Ishikawa (cell line): ENCODE results near the gene GAP43.

ENCODE experiments used
- CEBPB ChIP-seq: IDR thresholded peaks from 2 replicates; pipeline ENCODE4 v1.6.1; 2012
- CREB1 ChIP-seq: IDR thresholded peaks from 2 replicates; pipeline ENCODE4 v1.6.1; 2012; ENCODE audit warnings: low read depth
- EGR1 ChIP-seq: IDR thresholded peaks from 2 replicates; pipeline ENCODE4 v1.6.1; 2012
- EP300 ChIP-seq: IDR thresholded peaks from 2 replicates; pipeline ENCODE4 v1.6.1; 2012; ENCODE audit warnings: borderline replicate concordance
- FOXM1 ChIP-seq: IDR thresholded peaks from 2 replicates; pipeline ENCODE4 v1.6.1; 2012; ENCODE audit warnings: low read depth, borderline replicate concordance
- NFIC ChIP-seq: IDR thresholded peaks from 2 replicates; pipeline ENCODE4 v1.6.1; 2012
- RAD21 ChIP-seq: IDR thresholded peaks from 2 replicates; pipeline ENCODE4 v1.6.1; 2012; ENCODE audit warnings: low read depth
- TAF1 ChIP-seq: IDR thresholded peaks from 2 replicates; pipeline ENCODE4 v1.6.1; 2012; ENCODE audit warnings: low read depth, mild to moderate bottlenecking
- TCF12 ChIP-seq: IDR thresholded peaks from 2 replicates; pipeline ENCODE4 v1.6.1; 2012; ENCODE audit warnings: low read depth
- TEAD4 ChIP-seq: IDR thresholded peaks from 2 replicates; pipeline ENCODE4 v1.6.1; 2012
- YY1 ChIP-seq: IDR thresholded peaks from 2 replicates; pipeline ENCODE4 v1.6.1; 2012; ENCODE audit warnings: low read depth
- ZBTB7A ChIP-seq: IDR thresholded peaks from 2 replicates; pipeline ENCODE4 v1.6.1; 2012; ENCODE audit warnings: low read depth
- TF ChIP-seq, protein P1 (sequence below): IDR thresholded peaks from 2 replicates; pipeline ENCODE4 v1.6.1; 2012
- TF ChIP-seq, protein P2 (sequence below): IDR thresholded peaks from 2 replicates; pipeline ENCODE4 v1.6.1; 2012
- TF ChIP-seq, protein P3 (sequence below): IDR thresholded peaks from 2 replicates; pipeline ENCODE4 v1.6.1; 2012; ENCODE audit warnings: low read depth, mild to moderate bottlenecking

Gene GAP43

DNA sequence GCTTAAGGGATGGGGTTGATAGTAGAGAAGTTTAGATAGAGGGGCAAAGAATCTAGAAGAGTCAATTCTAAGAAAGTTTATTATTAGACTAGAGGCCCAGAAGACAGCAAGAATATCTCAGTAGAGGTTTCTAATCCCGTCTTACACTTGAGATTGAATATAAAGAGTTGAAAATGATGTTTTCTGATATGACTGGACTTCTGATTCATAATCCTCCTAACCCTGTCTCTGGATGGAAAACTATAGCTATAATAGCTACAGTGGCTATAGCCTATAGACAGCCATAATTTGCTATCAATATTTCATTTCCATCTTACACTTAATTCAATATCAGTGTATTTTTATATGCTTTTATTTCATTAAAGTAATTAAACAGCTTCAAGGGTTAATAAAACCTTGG, 60.0 kb downstream of the GAP43 start:
- TF ChIP-seq, protein P1, sequence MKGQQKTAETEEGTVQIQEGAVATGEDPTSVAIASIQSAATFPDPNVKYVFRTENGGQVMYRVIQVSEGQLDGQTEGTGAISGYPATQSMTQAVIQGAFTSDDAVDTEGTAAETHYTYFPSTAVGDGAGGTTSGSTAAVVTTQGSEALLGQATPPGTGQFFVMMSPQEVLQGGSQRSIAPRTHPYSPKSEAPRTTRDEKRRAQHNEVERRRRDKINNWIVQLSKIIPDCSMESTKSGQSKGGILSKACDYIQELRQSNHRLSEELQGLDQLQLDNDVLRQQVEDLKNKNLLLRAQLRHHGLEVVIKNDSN: no peak

DNA sequence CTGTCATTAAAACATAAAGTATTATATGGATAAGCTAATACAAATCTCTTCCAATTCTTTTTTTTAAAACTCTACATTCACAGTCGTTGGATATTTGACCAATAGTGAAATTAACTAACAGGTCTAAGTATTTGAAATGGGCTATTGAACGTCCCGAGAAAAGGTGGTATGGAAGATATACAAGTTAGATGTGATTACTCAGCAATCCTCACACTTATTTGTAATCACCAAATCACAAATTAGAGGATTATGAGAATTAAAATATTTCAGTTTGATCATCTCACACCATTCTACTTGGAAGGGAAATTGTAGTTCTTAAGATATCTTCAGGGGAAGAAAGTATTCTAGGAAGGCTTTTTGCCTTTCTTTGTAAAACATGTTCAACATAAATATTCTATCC, 60.5 kb downstream of the GAP43 start:
- TF ChIP-seq, protein P2, sequence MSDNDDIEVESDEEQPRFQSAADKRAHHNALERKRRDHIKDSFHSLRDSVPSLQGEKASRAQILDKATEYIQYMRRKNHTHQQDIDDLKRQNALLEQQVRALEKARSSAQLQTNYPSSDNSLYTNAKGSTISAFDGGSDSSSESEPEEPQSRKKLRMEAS: no peak
- TF ChIP-seq YY1 (no peak), TEAD4 (no peak), CEBPB (no peak), EGR1 (no peak), EP300 (no peak), FOXM1 (no peak), NFIC (no peak), ZBTB7A (no peak), CREB1 (no peak), TCF12 (no peak), TAF1 (no peak)
- TF ChIP-seq, protein P1: no peak
- TF ChIP-seq, protein P3, sequence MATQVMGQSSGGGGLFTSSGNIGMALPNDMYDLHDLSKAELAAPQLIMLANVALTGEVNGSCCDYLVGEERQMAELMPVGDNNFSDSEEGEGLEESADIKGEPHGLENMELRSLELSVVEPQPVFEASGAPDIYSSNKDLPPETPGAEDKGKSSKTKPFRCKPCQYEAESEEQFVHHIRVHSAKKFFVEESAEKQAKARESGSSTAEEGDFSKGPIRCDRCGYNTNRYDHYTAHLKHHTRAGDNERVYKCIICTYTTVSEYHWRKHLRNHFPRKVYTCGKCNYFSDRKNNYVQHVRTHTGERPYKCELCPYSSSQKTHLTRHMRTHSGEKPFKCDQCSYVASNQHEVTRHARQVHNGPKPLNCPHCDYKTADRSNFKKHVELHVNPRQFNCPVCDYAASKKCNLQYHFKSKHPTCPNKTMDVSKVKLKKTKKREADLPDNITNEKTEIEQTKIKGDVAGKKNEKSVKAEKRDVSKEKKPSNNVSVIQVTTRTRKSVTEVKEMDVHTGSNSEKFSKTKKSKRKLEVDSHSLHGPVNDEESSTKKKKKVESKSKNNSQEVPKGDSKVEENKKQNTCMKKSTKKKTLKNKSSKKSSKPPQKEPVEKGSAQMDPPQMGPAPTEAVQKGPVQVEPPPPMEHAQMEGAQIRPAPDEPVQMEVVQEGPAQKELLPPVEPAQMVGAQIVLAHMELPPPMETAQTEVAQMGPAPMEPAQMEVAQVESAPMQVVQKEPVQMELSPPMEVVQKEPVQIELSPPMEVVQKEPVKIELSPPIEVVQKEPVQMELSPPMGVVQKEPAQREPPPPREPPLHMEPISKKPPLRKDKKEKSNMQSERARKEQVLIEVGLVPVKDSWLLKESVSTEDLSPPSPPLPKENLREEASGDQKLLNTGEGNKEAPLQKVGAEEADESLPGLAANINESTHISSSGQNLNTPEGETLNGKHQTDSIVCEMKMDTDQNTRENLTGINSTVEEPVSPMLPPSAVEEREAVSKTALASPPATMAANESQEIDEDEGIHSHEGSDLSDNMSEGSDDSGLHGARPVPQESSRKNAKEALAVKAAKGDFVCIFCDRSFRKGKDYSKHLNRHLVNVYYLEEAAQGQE: no peak

DNA sequence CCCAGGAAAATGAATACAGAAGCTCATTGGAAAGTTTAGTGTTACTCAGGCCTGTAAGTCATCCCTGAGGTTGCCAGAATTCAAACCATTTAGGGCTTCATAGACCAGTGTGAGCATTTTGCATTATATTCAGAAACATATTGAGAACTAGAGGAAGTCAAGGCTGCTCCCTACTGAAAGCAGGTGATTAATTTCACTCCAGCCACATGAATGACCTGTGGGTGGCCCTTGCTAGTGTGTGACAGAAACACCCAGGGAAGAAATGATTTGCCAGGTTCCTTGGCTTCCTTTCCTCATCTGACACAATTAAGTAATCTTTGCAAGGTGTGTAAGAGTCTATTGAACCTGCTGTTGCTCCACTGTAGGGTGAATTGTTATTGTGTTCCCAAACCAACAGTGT, 61.8 kb downstream of the GAP43 start:
- TF ChIP-seq, protein P3: no peak
- no peak for TF ChIP-seq TCF12
- TF ChIP-seq EP300: no peak
- TF ChIP-seq EGR1: no peak
- TF ChIP-seq NFIC: no peak
- TF ChIP-seq ZBTB7A: no peak
- TF ChIP-seq CEBPB: no peak
- TF ChIP-seq CREB1: no peak
- TF ChIP-seq, protein P2: no peak

DNA sequence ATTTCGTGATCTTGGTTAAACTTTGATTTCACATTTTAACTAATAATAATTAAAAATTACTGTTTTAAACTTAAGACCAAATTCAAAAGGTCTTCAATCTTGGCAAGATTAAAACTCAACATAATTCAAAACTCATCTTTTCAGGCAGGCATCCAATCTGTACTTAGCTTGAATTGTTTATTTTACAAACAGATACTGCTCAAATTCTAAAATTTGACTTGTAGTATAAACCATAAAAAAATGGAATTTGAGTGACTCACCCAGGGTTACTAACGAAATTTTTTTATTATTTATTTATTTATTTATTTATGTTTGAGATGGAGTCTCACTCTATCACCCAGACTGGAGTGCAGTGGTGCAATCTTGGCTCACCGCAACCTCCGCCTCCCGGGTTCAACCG, 64.4 kb downstream of the GAP43 start:
- TF ChIP-seq YY1 (no peak), NFIC (no peak), TEAD4 (no peak), EGR1 (no peak), CEBPB (no peak), RAD21 (no peak), TCF12 (no peak), FOXM1 (no peak), EP300 (no peak), ZBTB7A (no peak), TAF1 (no peak), CREB1 (no peak)
- TF ChIP-seq, protein P1: no peak
- TF ChIP-seq, protein P3: no peak
- TF ChIP-seq, protein P2: no peak
